Measurements from ENCODE around the gene SHANK1.

- TF ChIP-seq POLR2AphosphoS5 (IDR thresholded peaks at IDR 0.05; ENCODE audit: low read depth, low read length) (no peak), CREB3 (CRISPR knock-in tag; IDR thresholded peaks at IDR 0.05) (no peak), ZNF562 (CRISPR knock-in tag; IDR thresholded peaks at IDR 0.05; ENCODE audit: borderline replicate concordance) (no peak), RFX1 (IDR thresholded peaks at IDR 0.05) (no peak), NBN (conservative IDR thresholded peaks at IDR 0.05) (no peak), GTF2F1 (IDR thresholded peaks at IDR 0.05; ENCODE audit: low read length) (no peak), ZNF143 (CRISPR knock-in tag; IDR thresholded peaks at IDR 0.05) (no peak), RELA (CRISPR knock-in tag; IDR thresholded peaks at IDR 0.05) (no peak), ZNF354B (CRISPR knock-in tag; IDR thresholded peaks at IDR 0.05) (no peak), ZBTB10 (CRISPR knock-in tag; IDR thresholded peaks at IDR 0.05; ENCODE audit: borderline replicate concordance) (no peak), TBL1XR1 (IDR thresholded peaks at IDR 0.05; ENCODE audit: borderline replicate concordance, low read length, partially characterized antibody) (no peak), JUND (CRISPR knock-in tag; IDR thresholded peaks at IDR 0.05) (no peak)
Measured at GRCh38 chr19:50706387-50706786, 13.2 kb downstream of the SHANK1 start.

All from HepG2 (cell line).